Measurements from ENCODE around the gene MED1.
"Not testable (repeated sequence)": the region's sequence is repeated elsewhere in the genome, so short reads cannot be mapped to it uniquely, and the experiment has no call there.

MED1 gene

GRCh38 chr17:39450847-39451581 lies at the start of gene MED1:
Gene MED1 (minus strand): TSS chr17:39451263. CDS start chr17:39451062, 201 bp downstream.
- in situ Hi-C loops (cut with MboI; ENCODE audit: low sequenced_read_pairs), result no loop called here

- in situ Hi-C loops (cut with MboI; ENCODE audit: low sequenced_read_pairs), result not testable (repeated sequence)
These were observed 45.9 kb upstream of the MED1 start for GRCh38 chr17:39496921-39497320.

- in situ Hi-C loops (cut with MboI; ENCODE audit: low sequenced_read_pairs), result no loop called here
These were observed 36.9 kb upstream of the MED1 start for GRCh38 chr17:39487946-39488345.

- in situ Hi-C loops (cut with MboI; ENCODE audit: low sequenced_read_pairs), result not testable (repeated sequence)
These were observed 36.4 kb upstream of the MED1 start for GRCh38 chr17:39487490-39487889.

GRCh38 chr17:39486242-39486641 lies 35.2 kb upstream of the MED1 start:
- in situ Hi-C loops (cut with MboI; ENCODE audit: low sequenced_read_pairs), result no loop called here

- in situ Hi-C loops (cut with MboI; ENCODE audit: low sequenced_read_pairs), result no loop called here
These were observed 34.5 kb upstream of the MED1 start for GRCh38 chr17:39485555-39485954.

GRCh38 chr17:39484178-39484577 lies 33.1 kb upstream of the MED1 start:
- in situ Hi-C loops (cut with MboI; ENCODE audit: low sequenced_read_pairs), result no loop called here

GRCh38 chr17:39483506-39483905 lies 32.4 kb upstream of the MED1 start:
- in situ Hi-C loops (cut with MboI; ENCODE audit: low sequenced_read_pairs), result no loop called here

- in situ Hi-C loops (cut with MboI; ENCODE audit: low sequenced_read_pairs), result not testable (repeated sequence)
These were observed 28.6 kb upstream of the MED1 start for GRCh38 chr17:39479631-39480030.

- in situ Hi-C loops (cut with MboI; ENCODE audit: low sequenced_read_pairs), result no loop called here
These were observed 22.2 kb upstream of the MED1 start for GRCh38 chr17:39473310-39473709.

- in situ Hi-C loops (cut with MboI; ENCODE audit: low sequenced_read_pairs), result not testable (repeated sequence)
These were observed 17.5 kb upstream of the MED1 start for GRCh38 chr17:39468610-39469009.

- in situ Hi-C loops (cut with MboI; ENCODE audit: low sequenced_read_pairs), result not testable (repeated sequence)
These were observed 13.6 kb upstream of the MED1 start for GRCh38 chr17:39464639-39465181.

GRCh38 chr17:39462631-39463375 lies 11.7 kb upstream of the MED1 start:
- in situ Hi-C loops (cut with MboI; ENCODE audit: low sequenced_read_pairs), result no loop called here

- in situ Hi-C loops (cut with MboI; ENCODE audit: low sequenced_read_pairs), result no loop called here
These were observed 11.0 kb upstream of the MED1 start for GRCh38 chr17:39461926-39462569.

- in situ Hi-C loops (cut with MboI; ENCODE audit: low sequenced_read_pairs), result no loop called here
These were observed 10.3 kb upstream of the MED1 start, which contains the start of gene CDK12 for GRCh38 chr17:39461113-39461925. Gene CDK12 (plus strand): TSS chr17:39461486. CDS start chr17:39462072, 586 bp downstream.

GRCh38 chr17:39455919-39456318 lies 4.9 kb upstream of the MED1 start:
- in situ Hi-C loops (cut with MboI; ENCODE audit: low sequenced_read_pairs), result no loop called here

GRCh38 chr17:39450051-39450450 lies 1.0 kb downstream of the MED1 start:
- in situ Hi-C loops (cut with MboI; ENCODE audit: low sequenced_read_pairs), result no loop called here

GRCh38 chr17:39447561-39447960 lies 3.5 kb downstream of the MED1 start:
- in situ Hi-C loops (cut with MboI; ENCODE audit: low sequenced_read_pairs), result no loop called here

- in situ Hi-C loops (cut with MboI; ENCODE audit: low sequenced_read_pairs), result no loop called here
These were observed 7.7 kb downstream of the MED1 start for GRCh38 chr17:39443326-39443725.

GRCh38 chr17:39439868-39440267 lies 11.2 kb downstream of the MED1 start:
- in situ Hi-C loops (cut with MboI; ENCODE audit: low sequenced_read_pairs), result not testable (repeated sequence)

- in situ Hi-C loops (cut with MboI; ENCODE audit: low sequenced_read_pairs), result no loop called here
These were observed 21.5 kb downstream of the MED1 start for GRCh38 chr17:39429600-39429999.

Measured in HL-60/S4 treated with retinoic acid at 250 ng/mL for 4 days and 3 days (cell line).